ENCODE results near the gene APOD.
"Not testable (repeated sequence)": the region's sequence is repeated elsewhere in the genome, so short reads cannot be mapped to it uniquely, and the experiment has no call there.

The APOD gene

GRCh38 chr3:195583831-195584542, at the start of gene APOD:
Gene APOD (minus strand): TSS chr3:195583940. CDS start chr3:195579461, 4,479 bp downstream.
- DNase-seq (ENCODE audit: low spot score) = peak; percentile 31

GRCh38 chr3:195633351-195633750, 49.6 kb upstream of the APOD start:
- not testable (repeated sequence) for DNase-seq (ENCODE audit: low spot score)

GRCh38 chr3:195632501-195633185, 48.9 kb upstream of the APOD start:
- not testable (repeated sequence) for DNase-seq (ENCODE audit: low spot score)

GRCh38 chr3:195632046-195632445, 48.3 kb upstream of the APOD start:
- DNase-seq (ENCODE audit: low spot score) = not testable (repeated sequence)

- DNase-seq (ENCODE audit: low spot score) = not testable (repeated sequence)
These were observed 47.3 kb upstream of the APOD start for GRCh38 chr3:195630938-195631495.

GRCh38 chr3:195630086-195630917, 46.6 kb upstream of the APOD start:
- not testable (repeated sequence) for DNase-seq (ENCODE audit: low spot score)

GRCh38 chr3:195629682-195630081, 45.9 kb upstream of the APOD start:
- not testable (repeated sequence) for DNase-seq (ENCODE audit: low spot score)

- DNase-seq (ENCODE audit: low spot score) = not testable (repeated sequence)
These were observed 44.7 kb upstream of the APOD start for GRCh38 chr3:195628386-195628920.

- DNase-seq (ENCODE audit: low spot score) = not testable (repeated sequence)
These were observed 44.0 kb upstream of the APOD start for GRCh38 chr3:195627515-195628385.

- DNase-seq (ENCODE audit: low spot score) = not testable (repeated sequence)
These were observed 41.1 kb upstream of the APOD start for GRCh38 chr3:195624603-195625560.

GRCh38 chr3:195624171-195624570, 40.4 kb upstream of the APOD start:
- DNase-seq (ENCODE audit: low spot score) = not testable (repeated sequence)

- DNase-seq (ENCODE audit: low spot score) = not testable (repeated sequence)
These were observed 39.7 kb upstream of the APOD start for GRCh38 chr3:195623217-195623965.

GRCh38 chr3:195622523-195623170, 38.9 kb upstream of the APOD start:
- DNase-seq (ENCODE audit: low spot score) = not testable (repeated sequence)

- DNase-seq (ENCODE audit: low spot score) = not testable (repeated sequence)
These were observed 38.3 kb upstream of the APOD start for GRCh38 chr3:195622012-195622411.

- DNase-seq (ENCODE audit: low spot score) = not testable (repeated sequence)
These were observed 37.4 kb upstream of the APOD start for GRCh38 chr3:195621095-195621494.

- not testable (repeated sequence) for DNase-seq (ENCODE audit: low spot score)
These were observed 36.7 kb upstream of the APOD start for GRCh38 chr3:195620476-195620875.

GRCh38 chr3:195619591-195620369, 36.0 kb upstream of the APOD start:
- not testable (repeated sequence) for DNase-seq (ENCODE audit: low spot score)
